Heart left ventricle (tissue), 13 donors: Measurements from ENCODE around the gene LMTK2.
"Not testable (repeated sequence)": the region's sequence is repeated elsewhere in the genome, so short reads cannot be mapped to it uniquely, and the experiment has no call there.

Experiments used
- POLR2A ChIP-seq, 2 donors: fragments of 450-650 bp; IDR thresholded peaks; one replicate each; pipeline ENCODE4 v1.6.1; 2017; ENCODE audit warnings: antibody characterized with exemption in 2 of 2, mild to moderate bottlenecking in 2 of 2, moderate library complexity in 2 of 2
- TF ChIP-seq, protein P1 (sequence below), 12 donors: fragments of 200-600 bp; sonication (generic) in 4 of 12; IDR thresholded peaks; one replicate each; pipeline versions ENCODE4 v1.5.0 to v1.8.0; 2018 to 2022; ENCODE audit warnings: antibody characterized with exemption in 12 of 12, mild to moderate bottlenecking in 5 of 12
- donor health status: ischemic (EF 13 %, LVEDD 7.1; RV severe dilation, severe dysfunction).
- donor health status: DM: no; HTN: yes; CAD: no.
- donor health status: DM: no; HTN: no; CAD: no.
- donor health status: ischemic (EF 25% LVEDD 6.9; RV normal size, moderate dysfunction).
- donor health status: ischemic (EF 25% LVEDD 5.7; RV mildly dilated, moderate dysfunction).
- donor health status: ischemic (EF 35%, LVEDD 5.7; RV mildly dilated, moderate dysfunction).
- donor health status: nonischemic (EF 11% LVEDD 7.7; RV severe dilation, severe dysfunction).
- donor health status: DM: yes; HTN: yes; CAD: no.
- donor health status: PGD.
- donor health status: ischemic (EF 29% LVEDD 5.4; RV normal size, mild dysfunction).
- donor health status: nonischemic (EF 23%, LVEDD 6.1; RV moderate dilation, normal function).

DNA sequence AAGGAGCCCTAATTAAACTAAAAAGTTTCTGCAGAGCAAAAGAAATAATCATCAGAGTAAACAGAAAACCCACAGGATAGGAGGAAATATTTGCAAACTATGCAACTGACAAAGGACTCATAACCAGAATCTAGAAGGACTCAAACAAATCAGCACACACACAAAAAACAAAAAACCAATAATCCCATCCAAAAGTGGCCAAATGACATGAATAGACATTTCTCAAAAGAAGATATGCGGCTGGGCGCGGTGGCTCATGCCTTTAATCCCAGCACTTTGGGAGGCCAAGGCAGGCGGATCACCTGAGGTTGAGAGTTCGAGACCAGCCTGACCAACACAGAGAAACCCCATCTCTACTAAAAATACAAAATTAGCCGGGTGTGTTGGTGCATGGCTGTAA is 112.7 kb downstream of the LMTK2 start:
- TF ChIP-seq POLR2A (IDR thresholded peaks at IDR 0.05): not testable (repeated sequence)
- TF ChIP-seq, protein P1, sequence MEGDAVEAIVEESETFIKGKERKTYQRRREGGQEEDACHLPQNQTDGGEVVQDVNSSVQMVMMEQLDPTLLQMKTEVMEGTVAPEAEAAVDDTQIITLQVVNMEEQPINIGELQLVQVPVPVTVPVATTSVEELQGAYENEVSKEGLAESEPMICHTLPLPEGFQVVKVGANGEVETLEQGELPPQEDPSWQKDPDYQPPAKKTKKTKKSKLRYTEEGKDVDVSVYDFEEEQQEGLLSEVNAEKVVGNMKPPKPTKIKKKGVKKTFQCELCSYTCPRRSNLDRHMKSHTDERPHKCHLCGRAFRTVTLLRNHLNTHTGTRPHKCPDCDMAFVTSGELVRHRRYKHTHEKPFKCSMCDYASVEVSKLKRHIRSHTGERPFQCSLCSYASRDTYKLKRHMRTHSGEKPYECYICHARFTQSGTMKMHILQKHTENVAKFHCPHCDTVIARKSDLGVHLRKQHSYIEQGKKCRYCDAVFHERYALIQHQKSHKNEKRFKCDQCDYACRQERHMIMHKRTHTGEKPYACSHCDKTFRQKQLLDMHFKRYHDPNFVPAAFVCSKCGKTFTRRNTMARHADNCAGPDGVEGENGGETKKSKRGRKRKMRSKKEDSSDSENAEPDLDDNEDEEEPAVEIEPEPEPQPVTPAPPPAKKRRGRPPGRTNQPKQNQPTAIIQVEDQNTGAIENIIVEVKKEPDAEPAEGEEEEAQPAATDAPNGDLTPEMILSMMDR (IDR thresholded peaks at IDR 0.05): not testable (repeated sequence)
